ENCODE measurements around the gene CTAG1A.
"Not testable (repeated sequence)": the region's sequence is repeated elsewhere in the genome, so short reads cannot be mapped to it uniquely, and the experiment has no call there.

Gene CTAG1A

GRCh38 chrX:154619182-154619581 lies 34.2 kb downstream of the CTAG1A start, which contains the start of gene CTAG1B:
Gene CTAG1B, minus strand, starts transcription at chrX:154619282. Its CDS starts 64 bp downstream, at chrX:154619218.
- H3K9me3 Mint-ChIP-seq; H3K27me3 Mint-ChIP-seq; intact Hi-C loops (cut with micrococcal nuclease); H3K27ac Mint-ChIP-seq; H3K4me1 Mint-ChIP-seq (ENCODE audit: low read depth); H3K36me3 Mint-ChIP-seq (ENCODE audit: low read depth); H3K4me3 Mint-ChIP-seq: not testable (repeated sequence)

- H3K27me3 Mint-ChIP-seq; H3K9me3 Mint-ChIP-seq; H3K27ac Mint-ChIP-seq; H3K4me3 Mint-ChIP-seq; H3K4me1 Mint-ChIP-seq (ENCODE audit: low read depth); H3K36me3 Mint-ChIP-seq (ENCODE audit: low read depth); intact Hi-C loops (cut with micrococcal nuclease): not testable (repeated sequence)
Measured at GRCh38 chrX:154620767-154621414, 36.0 kb downstream of the CTAG1A start.

- H3K4me1 Mint-ChIP-seq (ENCODE audit: low read depth); H3K4me3 Mint-ChIP-seq; H3K27me3 Mint-ChIP-seq; H3K27ac Mint-ChIP-seq; H3K9me3 Mint-ChIP-seq; H3K36me3 Mint-ChIP-seq (ENCODE audit: low read depth); intact Hi-C loops (cut with micrococcal nuclease): not testable (repeated sequence)
Measured at GRCh38 chrX:154628960-154629359, 44.0 kb downstream of the CTAG1A start.

- H3K4me3 Mint-ChIP-seq; H3K27ac Mint-ChIP-seq; H3K36me3 Mint-ChIP-seq (ENCODE audit: low read depth); H3K4me1 Mint-ChIP-seq (ENCODE audit: low read depth); H3K9me3 Mint-ChIP-seq; intact Hi-C loops (cut with micrococcal nuclease); H3K27me3 Mint-ChIP-seq: not testable (repeated sequence)
Measured at GRCh38 chrX:154630949-154631348, 46.0 kb downstream of the CTAG1A start.

- H3K9me3 Mint-ChIP-seq; H3K36me3 Mint-ChIP-seq (ENCODE audit: low read depth); H3K4me1 Mint-ChIP-seq (ENCODE audit: low read depth); H3K4me3 Mint-ChIP-seq; H3K27me3 Mint-ChIP-seq; H3K27ac Mint-ChIP-seq; intact Hi-C loops (cut with micrococcal nuclease): not testable (repeated sequence)
Measured at GRCh38 chrX:154633661-154634060, 48.7 kb downstream of the CTAG1A start.

Data from dendritic cell treated with granulocyte-macrophage colony-stimulating factor and Interleukin-4, amounts not matched to agents 40 ng/mL and 50 ng/mL, for 4 days (primary cell).